CD4-positive, alpha-beta memory T cell (primary cell): ENCODE data around the gene CTNNAL1. TPM values are rescaled to one million over a fixed set of nuclear protein-coding genes. Genes with fewer than 3 reads are reported as not detected.
"Not testable (repeated sequence)": the region's sequence is repeated elsewhere in the genome, so short reads cannot be mapped to it uniquely, and the experiment has no call there.

ENCODE experiments used
- CTCF ChIA-PET: fragments of 350-600 bp; sonication (Branson Sonifier 250); formaldehyde crosslinking; loops from one replicate; lab custom pipeline; 2021; ENCODE audit warnings: inconsistent platforms; ENCODE audit not compliant: partially characterized antibody; lab: Charles Lee
- POLR2A ChIA-PET: fragments of 350-600 bp; sonication (Branson Sonifier 250); formaldehyde crosslinking; loops from one replicate; lab custom pipeline; 2021; ENCODE audit not compliant: partially characterized antibody; lab: Charles Lee
- DNase-seq, 5 donors: peaks; one replicate each; pipeline versions ENCODE4 v3.0.0 to v3.0.0-alpha.2; 2020 to 2022; ENCODE audit warnings: mixed read lengths in 1 of 5
- H3K27ac ChIP-seq: one replicate; pipeline ENCODE4 v1.7.0; 2013; ENCODE audit warnings: low read depth, low read length
- H3K27me3 ChIP-seq: 2 replicates; pipeline ENCODE4 v1.7.0; 2013; ENCODE audit warnings: mild to moderate bottlenecking, low read length, moderate library complexity; ENCODE audit not compliant: insufficient read depth
- H3K36me3 ChIP-seq: 2 replicates; pipeline ENCODE4 v1.7.0; 2013; ENCODE audit warnings: mild to moderate bottlenecking, low read length, moderate library complexity; ENCODE audit not compliant: insufficient read depth
- H3K4me1 ChIP-seq: 2 replicates; pipeline ENCODE4 v1.7.0; 2013; ENCODE audit warnings: mild to moderate bottlenecking, low read length, moderate library complexity; ENCODE audit not compliant: insufficient read depth
- H3K4me3 ChIP-seq, 2 donors: one replicate each; pipeline ENCODE4 v1.7.0; 2013; ENCODE audit warnings: low read length in 2 of 2, mild to moderate bottlenecking in 1 of 2
- H3K9me3 ChIP-seq, 2 donors: one replicate each; pipeline ENCODE4 v1.7.0; 2013; ENCODE audit warnings: low read length in 2 of 2, control low read depth in 1 of 2; ENCODE audit not compliant: control insufficient read depth in 1 of 2
- H3K27ac Mint-ChIP-seq, 7 donors: one replicate each; pipeline ENCODE4 v1.8.0; 2020 to 2021; ENCODE audit warnings: mixed read lengths in 7 of 7, mild to moderate bottlenecking in 6 of 7, inconsistent platforms in 3 of 7, moderate library complexity in 3 of 7
- H3K27me3 Mint-ChIP-seq, 2 donors: one replicate each; pipeline ENCODE4 v1.8.0; 2020 to 2021; ENCODE audit warnings: mixed read lengths in 2 of 2
- H3K36me3 Mint-ChIP-seq, 2 donors: one replicate each; pipeline ENCODE4 v1.8.0; 2020 to 2021; ENCODE audit warnings: mixed read lengths in 2 of 2, inconsistent platforms in 1 of 2, mild to moderate bottlenecking in 1 of 2
- H3K4me1 Mint-ChIP-seq, 4 donors: one replicate each; pipeline ENCODE4 v1.8.0; 2020 to 2021; ENCODE audit warnings: mixed read lengths in 4 of 4, mild to moderate bottlenecking in 1 of 4
- H3K4me3 Mint-ChIP-seq, 8 donors: one replicate each; pipeline ENCODE4 v1.8.0; 2020 to 2021; ENCODE audit warnings: mixed read lengths in 8 of 8, mild to moderate bottlenecking in 7 of 8, moderate library complexity in 6 of 8, inconsistent platforms in 3 of 8
- H3K9me3 Mint-ChIP-seq, 8 donors: one replicate each; pipeline ENCODE4 v1.8.0; 2020 to 2021; ENCODE audit warnings: mixed read lengths in 8 of 8, mild to moderate bottlenecking in 5 of 8, inconsistent platforms in 3 of 8, moderate library complexity in 1 of 8
- intact Hi-C: fragments of 100-400 bp; cut with micrococcal nuclease; formaldehyde crosslinking; loops from one replicate; pipeline ENCODE4 v1.15.1; 2023
- polyA plus RNA-seq, 2 donors: library from polyadenylated mRNA; unstranded; fragments of 300-500 nt; fragmentation: Illumina TruSeq; gene quantifications; one replicate each; pipeline ENCODE4 v1.2.3, GENCODE V29; 2021
- total RNA-seq, 2 experiments: library from RNA; stranded (reverse); gene quantifications; one replicate each; pipeline ENCODE4 v1.2.3, GENCODE V29; 2021

CTNNAL1 gene
- total and polyA plus RNA-seq, 4 experiments from 2014 or later = 1.8 to 3.3 (median 2.5) TPM

GRCh38 chr9:108972626-108973209, 40.6 kb downstream of the CTNNAL1 start:
- ChIA-PET POLR2A (no interaction called here), CTCF (no interaction called here)
- intact Hi-C loops = no loop called here
- no peaks in the 10 kb centered on the region for H3K4me1 Mint-ChIP-seq
- H3K9me3 Mint-ChIP-seq = peaks cover 0 to 11% (median 0%) of the 10 kb centered on the region in 8 donors
- H3K36me3 Mint-ChIP-seq = peaks cover 0 to 7% of the 10 kb centered on the region in 2 donors
- no peak overlapping the region for H3K27ac Mint-ChIP-seq
- Histone ChIP-seq H3K36me3 (no peaks in the 10 kb centered on the region), H3K9me3 (no peaks in the 10 kb centered on the region), H3K4me3 (no peak overlapping the region), H3K27me3 (no peaks in the 10 kb centered on the region), H3K4me1 (no peaks in the 10 kb centered on the region), H3K27ac (no peak overlapping the region)
- no peaks in the 10 kb centered on the region for H3K27me3 Mint-ChIP-seq
- no peak for DNase-seq
- no peak overlapping the region for H3K4me3 Mint-ChIP-seq

- H3K9me3 ChIP-seq = no peaks in the 10 kb centered on the region
- H3K27ac ChIP-seq = no peak overlapping the region
- H3K4me3 ChIP-seq = no peak overlapping the region
- H3K4me1 ChIP-seq = no peaks in the 10 kb centered on the region
- ChIA-PET CTCF (no interaction called here), POLR2A (no interaction called here)
- Mint-ChIP-seq H3K36me3 (peaks cover 0 to 7% of the 10 kb centered on the region in 2 donors), H3K27ac (no peak overlapping the region), H3K9me3 (peaks cover 0 to 11% (median 0%) of the 10 kb centered on the region in 8 donors), H3K27me3 (no peaks in the 10 kb centered on the region), H3K4me3 (no peak overlapping the region), H3K4me1 (no peaks in the 10 kb centered on the region)
- DNase-seq = no peak
- intact Hi-C loops = no loop called here
- no peaks in the 10 kb centered on the region for H3K27me3 ChIP-seq
- H3K36me3 ChIP-seq = no peaks in the 10 kb centered on the region
These were observed 41.1 kb downstream of the CTNNAL1 start for GRCh38 chr9:108972186-108972585.

- H3K9me3 Mint-ChIP-seq = peaks cover 0 to 11% (median 0%) of the 10 kb centered on the region in 8 donors
- H3K36me3 ChIP-seq, H3K27me3 ChIP-seq, POLR2A ChIA-PET, H3K4me1 ChIP-seq, H3K27me3 Mint-ChIP-seq, H3K4me1 Mint-ChIP-seq, intact Hi-C loops, DNase-seq, H3K9me3 ChIP-seq, H3K27ac ChIP-seq, H3K36me3 Mint-ChIP-seq, H3K4me3 Mint-ChIP-seq, H3K4me3 ChIP-seq: not testable (repeated sequence)
- CTCF ChIA-PET = interaction anchor here (1.2 kb wide), 1 partner anchor 17 kb away, joined by 3 read pairs; no protein-coding TSS in a partner anchor
- peak overlapping the region in 1 of 7 donors; percentile 38 for H3K27ac Mint-ChIP-seq
These were observed 41.9 kb downstream of the CTNNAL1 start for GRCh38 chr9:108971392-108971791.

GRCh38 chr9:108967916-108968315, 45.4 kb downstream of the CTNNAL1 start:
- ChIA-PET POLR2A (no interaction called here), CTCF (interaction anchor here (0.9 to 1.8 kb wide), 2 partner anchors 14 to 17 kb away, joined by 4 to 5 read pairs; no protein-coding TSS in a partner anchor)
- Mint-ChIP-seq H3K36me3 (peaks cover 0 to 7% of the 10 kb centered on the region in 2 donors), H3K9me3 (peaks cover 0 to 11% (median 0%) of the 10 kb centered on the region in 8 donors), H3K27ac (no peak overlapping the region), H3K27me3 (no peaks in the 10 kb centered on the region), H3K4me3 (no peak overlapping the region), H3K4me1 (no peaks in the 10 kb centered on the region)
- H3K36me3 ChIP-seq = no peaks in the 10 kb centered on the region
- H3K4me3 ChIP-seq = no peak overlapping the region
- H3K9me3 ChIP-seq = no peaks in the 10 kb centered on the region
- no peaks in the 10 kb centered on the region for H3K27me3 ChIP-seq
- DNase-seq = no peak
- no peaks in the 10 kb centered on the region for H3K4me1 ChIP-seq
- intact Hi-C loops = no loop called here
- no peak overlapping the region for H3K27ac ChIP-seq

- Histone ChIP-seq H3K9me3 (no peaks in the 10 kb centered on the region), H3K27me3 (no peaks in the 10 kb centered on the region), H3K4me3 (no peak overlapping the region), H3K4me1 (no peaks in the 10 kb centered on the region), H3K27ac (no peak overlapping the region), H3K36me3 (no peaks in the 10 kb centered on the region)
- DNase-seq = no peak
- Mint-ChIP-seq H3K4me3 (no peak overlapping the region), H3K36me3 (no peaks in the 10 kb centered on the region), H3K27ac (no peak overlapping the region), H3K9me3 (no peaks in the 10 kb centered on the region), H3K27me3 (no peaks in the 10 kb centered on the region), H3K4me1 (no peaks in the 10 kb centered on the region)
- POLR2A ChIA-PET = no interaction called here
- CTCF ChIA-PET = interaction anchor here (0.6 kb wide), 1 partner anchor 18 kb away, joined by 3 read pairs; no protein-coding TSS in a partner anchor
- intact Hi-C loops = no loop called here
These were observed 49.7 kb downstream of the CTNNAL1 start for GRCh38 chr9:108963459-108964143.

GRCh38 chr9:108961151-108961550, 52.1 kb downstream of the CTNNAL1 start:
- no peaks in the 10 kb centered on the region for H3K27me3 Mint-ChIP-seq
- H3K36me3 Mint-ChIP-seq = no peaks in the 10 kb centered on the region
- Histone ChIP-seq H3K27ac (no peak overlapping the region), H3K4me1 (no peaks in the 10 kb centered on the region), H3K4me3 (no peak overlapping the region), H3K27me3 (no peaks in the 10 kb centered on the region), H3K9me3 (no peaks in the 10 kb centered on the region), H3K36me3 (no peaks in the 10 kb centered on the region)
- intact Hi-C loops = no loop called here
- no peak for DNase-seq
- H3K4me3 Mint-ChIP-seq = no peak overlapping the region
- H3K27ac Mint-ChIP-seq = no peak overlapping the region
- ChIA-PET CTCF (no interaction called here), POLR2A (no interaction called here)
- no peaks in the 10 kb centered on the region for H3K9me3 Mint-ChIP-seq
- no peaks in the 10 kb centered on the region for H3K4me1 Mint-ChIP-seq

- no peaks in the 10 kb centered on the region for H3K9me3 ChIP-seq
- no peaks in the 10 kb centered on the region for H3K36me3 Mint-ChIP-seq
- no peak overlapping the region for H3K4me3 ChIP-seq
- H3K4me3 Mint-ChIP-seq = no peak overlapping the region
- H3K4me1 ChIP-seq = no peaks in the 10 kb centered on the region
- intact Hi-C loops = no loop called here
- H3K27me3 Mint-ChIP-seq = no peaks in the 10 kb centered on the region
- H3K27me3 ChIP-seq = no peaks in the 10 kb centered on the region
- H3K36me3 ChIP-seq = no peaks in the 10 kb centered on the region
- H3K27ac ChIP-seq = no peak overlapping the region
- CTCF ChIA-PET = interaction anchor here (1.0 to 1.5 kb wide), 2 partner anchors 71 to 104 kb away, joined by 3 read pairs; no protein-coding TSS in a partner anchor
- no peaks in the 10 kb centered on the region for H3K9me3 Mint-ChIP-seq
- no peak for DNase-seq
- no peak overlapping the region for H3K27ac Mint-ChIP-seq
- POLR2A ChIA-PET = no interaction called here
- H3K4me1 Mint-ChIP-seq = no peaks in the 10 kb centered on the region
These were observed 53.0 kb downstream of the CTNNAL1 start for GRCh38 chr9:108960331-108960730.
